Endothelial cell (in vitro differentiated cells): ENCODE measurements around the gene PROSER1. TPM values are rescaled to one million over a fixed set of nuclear protein-coding genes. Genes with fewer than 3 reads are reported as not detected.

Experiments used
- DNase-seq: peaks from one replicate; pipeline ENCODE4 v3.0.0; 2021; ENCODE audit warnings: low spot score
- H3K27ac Mint-ChIP-seq: one replicate; pipeline ENCODE4 v1.8.0; 2021; ENCODE audit warnings: mixed read lengths, inconsistent platforms; ENCODE audit not compliant: unreplicated experiment
- H3K27me3 Mint-ChIP-seq: one replicate; pipeline ENCODE4 v1.8.0; 2021; ENCODE audit warnings: mild to moderate bottlenecking, moderate library complexity, mixed read lengths, inconsistent platforms; ENCODE audit not compliant: unreplicated experiment
- H3K36me3 Mint-ChIP-seq: one replicate; pipeline ENCODE4 v1.8.0; 2021; ENCODE audit warnings: mild to moderate bottlenecking, low read depth, mixed read lengths, inconsistent platforms; ENCODE audit not compliant: unreplicated experiment
- H3K4me1 Mint-ChIP-seq: one replicate; pipeline ENCODE4 v1.8.0; 2021; ENCODE audit warnings: mild to moderate bottlenecking, mixed read lengths, inconsistent platforms; ENCODE audit not compliant: unreplicated experiment
- H3K4me3 Mint-ChIP-seq: one replicate; pipeline ENCODE4 v1.8.0; 2021; ENCODE audit warnings: mild to moderate bottlenecking, mixed read lengths, inconsistent platforms; ENCODE audit not compliant: unreplicated experiment
- H3K9me3 Mint-ChIP-seq: one replicate; pipeline ENCODE4 v1.8.0; 2021; ENCODE audit warnings: mixed read lengths, inconsistent platforms; ENCODE audit not compliant: unreplicated experiment
- total RNA-seq: library from RNA; stranded (reverse); fragmentation: NEBNext Ultra II Directional; extraction: Animal tissue kit (Norgen Biotek cat#: 25700); gene quantifications from one replicate; pipeline ENCODE4 v1.2.1, GENCODE V29; 2021; ENCODE audit not compliant: unreplicated experiment
- TF ChIP-seq, protein P1 (sequence below): fragments of 200-600 bp; sonication (generic); IDR thresholded peaks from one replicate; pipeline ENCODE4 v1.5.0; 2021; ENCODE audit warnings: antibody characterized with exemption; ENCODE audit not compliant: unreplicated experiment

The PROSER1 gene
- total RNA-seq, 1 donor from 2014 or later: 61.3 TPM

DNA sequence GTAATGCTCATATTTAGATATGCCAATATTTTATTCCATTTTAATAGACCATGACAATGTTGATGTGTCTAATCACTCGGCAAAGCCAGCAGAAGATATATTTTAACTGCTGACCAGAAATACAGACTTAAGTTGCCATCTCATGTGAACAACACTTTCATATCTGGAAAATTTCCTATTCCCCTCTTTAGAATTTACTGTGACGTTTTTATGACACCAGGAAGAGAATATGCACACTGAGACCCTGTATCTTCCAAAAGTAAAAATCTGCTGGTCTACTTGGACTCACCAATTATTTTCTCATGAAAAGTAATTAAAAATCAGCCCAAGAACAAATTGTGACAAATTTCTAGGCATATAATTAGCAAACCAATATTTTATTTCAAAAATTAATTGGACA is 2.1 kb downstream of the PROSER1 start:
- H3K9me3 Mint-ChIP-seq: no peaks in the 10 kb centered on the region
- DNase-seq: no peak
- H3K4me3 Mint-ChIP-seq: peak overlapping the region; percentile 97
- TF ChIP-seq, protein P1, sequence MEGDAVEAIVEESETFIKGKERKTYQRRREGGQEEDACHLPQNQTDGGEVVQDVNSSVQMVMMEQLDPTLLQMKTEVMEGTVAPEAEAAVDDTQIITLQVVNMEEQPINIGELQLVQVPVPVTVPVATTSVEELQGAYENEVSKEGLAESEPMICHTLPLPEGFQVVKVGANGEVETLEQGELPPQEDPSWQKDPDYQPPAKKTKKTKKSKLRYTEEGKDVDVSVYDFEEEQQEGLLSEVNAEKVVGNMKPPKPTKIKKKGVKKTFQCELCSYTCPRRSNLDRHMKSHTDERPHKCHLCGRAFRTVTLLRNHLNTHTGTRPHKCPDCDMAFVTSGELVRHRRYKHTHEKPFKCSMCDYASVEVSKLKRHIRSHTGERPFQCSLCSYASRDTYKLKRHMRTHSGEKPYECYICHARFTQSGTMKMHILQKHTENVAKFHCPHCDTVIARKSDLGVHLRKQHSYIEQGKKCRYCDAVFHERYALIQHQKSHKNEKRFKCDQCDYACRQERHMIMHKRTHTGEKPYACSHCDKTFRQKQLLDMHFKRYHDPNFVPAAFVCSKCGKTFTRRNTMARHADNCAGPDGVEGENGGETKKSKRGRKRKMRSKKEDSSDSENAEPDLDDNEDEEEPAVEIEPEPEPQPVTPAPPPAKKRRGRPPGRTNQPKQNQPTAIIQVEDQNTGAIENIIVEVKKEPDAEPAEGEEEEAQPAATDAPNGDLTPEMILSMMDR: no peak
- peak overlapping the region; percentile 82 for H3K27ac Mint-ChIP-seq
- peaks cover 2% of the 10 kb centered on the region for H3K27me3 Mint-ChIP-seq
- peaks cover 33% of the 10 kb centered on the region for H3K4me1 Mint-ChIP-seq
- no peaks in the 10 kb centered on the region for H3K36me3 Mint-ChIP-seq

DNA sequence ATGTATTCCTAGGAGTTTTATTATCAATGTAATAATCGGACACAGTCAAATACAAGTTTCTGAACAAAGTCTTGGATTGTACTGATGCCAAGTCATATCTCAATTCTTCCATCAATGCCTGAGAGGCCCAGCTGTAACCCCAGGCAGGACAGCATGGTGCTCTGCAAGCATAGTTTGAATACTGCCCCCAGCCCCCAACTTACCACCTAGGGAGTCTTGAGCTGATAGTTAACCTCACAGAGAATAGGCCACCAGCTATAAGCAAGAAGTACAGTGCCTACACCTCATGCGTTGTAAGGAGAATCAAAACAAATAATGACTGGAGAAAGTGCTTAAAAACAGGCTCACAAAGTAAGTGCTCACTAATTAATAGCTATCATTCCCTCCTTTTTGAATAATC is 2.7 kb downstream of the PROSER1 start:
- Mint-ChIP-seq H3K4me1 (peaks cover 33% of the 10 kb centered on the region), H3K36me3 (no peaks in the 10 kb centered on the region), H3K27me3 (peaks cover 2% of the 10 kb centered on the region), H3K27ac (peak overlapping the region; percentile 82), H3K9me3 (no peaks in the 10 kb centered on the region), H3K4me3 (peak overlapping the region; percentile 97)
- TF ChIP-seq, protein P1: no peak
- DNase-seq: no peak

DNA sequence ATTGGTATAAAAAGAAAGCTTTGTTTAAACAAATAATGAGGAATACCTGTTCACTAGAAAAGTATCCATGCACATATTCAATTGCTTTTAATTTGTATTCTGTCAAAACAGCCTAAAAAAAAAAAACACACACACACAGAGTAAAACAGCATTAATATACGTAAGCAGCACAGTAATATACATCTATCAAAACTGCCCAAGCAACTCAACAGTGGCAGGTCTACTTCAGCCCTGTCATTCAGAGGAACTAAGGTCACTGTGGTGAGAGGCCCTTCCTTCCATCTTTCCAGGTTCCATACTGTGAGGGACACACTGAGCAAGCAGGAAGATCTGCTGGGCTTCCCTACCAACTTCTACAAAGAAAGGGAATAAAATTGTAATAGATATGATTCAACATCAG is 3.8 kb downstream of the PROSER1 start:
- TF ChIP-seq, protein P1: no peak
- Mint-ChIP-seq H3K27ac (peak overlapping the region; percentile 74), H3K36me3 (no peaks in the 10 kb centered on the region), H3K27me3 (peaks cover 2% of the 10 kb centered on the region), H3K4me1 (peaks cover 30% of the 10 kb centered on the region), H3K9me3 (no peaks in the 10 kb centered on the region), H3K4me3 (no peak overlapping the region)
- no peak for DNase-seq

- peak overlapping the region; percentile 2 for H3K27ac Mint-ChIP-seq
Measured at GRCh38 chr13:39032150-39032549, 5.7 kb downstream of the PROSER1 start.

GRCh38 chr13:39025433-39025839 is 12.5 kb downstream of the PROSER1 start:
- H3K4me3 Mint-ChIP-seq: peak overlapping the region; percentile 69
- no peaks in the 10 kb centered on the region for H3K9me3 Mint-ChIP-seq
- DNase-seq: no peak
- peaks cover 22% of the 10 kb centered on the region for H3K36me3 Mint-ChIP-seq
- peaks cover 46% of the 10 kb centered on the region for H3K4me1 Mint-ChIP-seq
- H3K27ac Mint-ChIP-seq: peak overlapping the region; percentile 66
- TF ChIP-seq, protein P1: no peak
- no peaks in the 10 kb centered on the region for H3K27me3 Mint-ChIP-seq

More at GRCh38 chr13:39032150-39032549, 5.7 kb downstream of the PROSER1 start:
- DNase-seq: no peak
- H3K27me3 Mint-ChIP-seq: no peaks in the 10 kb centered on the region
- H3K36me3 Mint-ChIP-seq: no peaks in the 10 kb centered on the region
- H3K9me3 Mint-ChIP-seq: no peaks in the 10 kb centered on the region
- no peak overlapping the region for H3K4me3 Mint-ChIP-seq
- H3K4me1 Mint-ChIP-seq: peaks cover 29% of the 10 kb centered on the region
- TF ChIP-seq, protein P1: no peak
